RWPE2 (cell line): ENCODE results near the gene SLC12A7.
A peak's percentile ranks its signal among the peaks of the same experiment; 100 is the strongest.

Experiments used
- ATAC-seq: fragments of 200-7000 bp; cut with Tn5 transposase; 3 replicates; pipeline ENCODE4 v1.9.1; 2021; ENCODE audit warnings: low read depth
- DNase-seq: peaks from one replicate; pipeline ENCODE4 v3.0.0-alpha.2; 2020; ENCODE audit warnings: low spot score
- H3K27ac ChIP-seq: fragments of 450-650 bp; 2 replicates; pipeline ENCODE4 v1.5.1; 2017; ENCODE audit warnings: mild to moderate bottlenecking; ENCODE audit not compliant: poor library complexity, severe bottlenecking
- H3K27me3 ChIP-seq: fragments of 250-450 bp; sonication (Bioruptor Pico); 2 replicates; pipeline ENCODE4 v1.5.1; 2021; ENCODE audit warnings: mild to moderate bottlenecking, moderate library complexity; ENCODE audit not compliant: insufficient read depth, poor library complexity, severe bottlenecking
- H3K36me3 ChIP-seq: fragments of 250-450 bp; sonication (Bioruptor Pico); 2 replicates; pipeline ENCODE4 v1.5.1; 2020; ENCODE audit warnings: low read depth, mild to moderate bottlenecking, moderate library complexity
- H3K4me1 ChIP-seq: fragments of 250-450 bp; sonication (Bioruptor Pico); 2 replicates; pipeline ENCODE4 v1.5.1; 2021; ENCODE audit warnings: mild to moderate bottlenecking, moderate library complexity; ENCODE audit not compliant: insufficient read depth, poor library complexity, severe bottlenecking
- H3K4me3 ChIP-seq: fragments of 250-450 bp; sonication (Bioruptor Pico); 2 replicates; pipeline ENCODE4 v1.5.1; 2021; ENCODE audit warnings: mild to moderate bottlenecking, moderate library complexity; ENCODE audit not compliant: severe bottlenecking
- H3K9me3 ChIP-seq: fragments of 250-450 bp; sonication (Bioruptor Pico); 2 replicates; pipeline ENCODE4 v1.5.1; 2021; ENCODE audit warnings: mild to moderate bottlenecking, moderate library complexity; ENCODE audit not compliant: severe bottlenecking
- TF ChIP-seq, protein P1 (sequence below): fragments of 450-650 bp; IDR thresholded peaks from one replicate; pipeline ENCODE4 v1.5.1; 2017; ENCODE audit warnings: mild to moderate bottlenecking, moderate library complexity; ENCODE audit not compliant: poor library complexity, severe bottlenecking

The SLC12A7 gene

DNA sequence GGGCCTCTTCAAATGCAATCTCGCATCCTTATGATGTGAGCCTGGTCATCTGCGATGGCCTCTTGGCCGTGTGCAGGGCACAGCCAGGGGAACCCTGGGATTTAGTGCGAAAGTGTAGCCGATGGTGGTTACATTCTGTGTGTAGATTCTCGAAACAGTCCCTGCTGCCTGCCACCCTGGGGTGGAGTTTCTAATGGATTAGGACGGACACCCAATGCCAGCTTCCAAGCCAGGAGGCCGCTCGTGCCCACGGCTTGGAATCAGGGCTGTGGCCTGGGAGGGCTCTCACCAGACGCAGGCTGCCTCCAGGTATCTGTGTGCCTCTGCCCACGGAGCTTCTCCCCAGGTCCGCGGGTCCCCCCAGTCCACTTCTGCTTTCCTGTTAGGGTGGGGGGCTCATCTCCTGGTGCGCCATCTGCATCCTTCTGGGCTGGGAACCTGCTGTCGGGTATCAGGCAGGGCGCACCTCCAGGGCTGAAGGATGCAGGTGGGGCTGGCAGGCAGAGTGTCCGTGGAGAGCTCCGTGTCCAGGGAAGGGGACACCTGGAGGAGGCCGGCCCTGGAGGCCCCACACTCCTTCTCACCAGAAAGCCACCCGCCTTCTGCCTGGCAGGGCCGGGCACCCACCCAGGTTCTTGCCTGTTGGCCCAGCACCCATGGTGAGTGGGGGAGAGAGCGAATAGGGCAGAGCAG is 3.4 kb upstream of the SLC12A7 start:
- TF ChIP-seq, protein P1, sequence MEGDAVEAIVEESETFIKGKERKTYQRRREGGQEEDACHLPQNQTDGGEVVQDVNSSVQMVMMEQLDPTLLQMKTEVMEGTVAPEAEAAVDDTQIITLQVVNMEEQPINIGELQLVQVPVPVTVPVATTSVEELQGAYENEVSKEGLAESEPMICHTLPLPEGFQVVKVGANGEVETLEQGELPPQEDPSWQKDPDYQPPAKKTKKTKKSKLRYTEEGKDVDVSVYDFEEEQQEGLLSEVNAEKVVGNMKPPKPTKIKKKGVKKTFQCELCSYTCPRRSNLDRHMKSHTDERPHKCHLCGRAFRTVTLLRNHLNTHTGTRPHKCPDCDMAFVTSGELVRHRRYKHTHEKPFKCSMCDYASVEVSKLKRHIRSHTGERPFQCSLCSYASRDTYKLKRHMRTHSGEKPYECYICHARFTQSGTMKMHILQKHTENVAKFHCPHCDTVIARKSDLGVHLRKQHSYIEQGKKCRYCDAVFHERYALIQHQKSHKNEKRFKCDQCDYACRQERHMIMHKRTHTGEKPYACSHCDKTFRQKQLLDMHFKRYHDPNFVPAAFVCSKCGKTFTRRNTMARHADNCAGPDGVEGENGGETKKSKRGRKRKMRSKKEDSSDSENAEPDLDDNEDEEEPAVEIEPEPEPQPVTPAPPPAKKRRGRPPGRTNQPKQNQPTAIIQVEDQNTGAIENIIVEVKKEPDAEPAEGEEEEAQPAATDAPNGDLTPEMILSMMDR = no peak
- peaks cover 20% of the 10 kb centered on the region for H3K4me1 ChIP-seq
- H3K27ac ChIP-seq = no peak overlapping the region
- ATAC-seq (no peak), DNase-seq (no peak)
- no peaks in the 10 kb centered on the region for H3K27me3 ChIP-seq
- H3K36me3 ChIP-seq = no peaks in the 10 kb centered on the region
- no peaks in the 10 kb centered on the region for H3K9me3 ChIP-seq
- H3K4me3 ChIP-seq = no peak overlapping the region

DNA sequence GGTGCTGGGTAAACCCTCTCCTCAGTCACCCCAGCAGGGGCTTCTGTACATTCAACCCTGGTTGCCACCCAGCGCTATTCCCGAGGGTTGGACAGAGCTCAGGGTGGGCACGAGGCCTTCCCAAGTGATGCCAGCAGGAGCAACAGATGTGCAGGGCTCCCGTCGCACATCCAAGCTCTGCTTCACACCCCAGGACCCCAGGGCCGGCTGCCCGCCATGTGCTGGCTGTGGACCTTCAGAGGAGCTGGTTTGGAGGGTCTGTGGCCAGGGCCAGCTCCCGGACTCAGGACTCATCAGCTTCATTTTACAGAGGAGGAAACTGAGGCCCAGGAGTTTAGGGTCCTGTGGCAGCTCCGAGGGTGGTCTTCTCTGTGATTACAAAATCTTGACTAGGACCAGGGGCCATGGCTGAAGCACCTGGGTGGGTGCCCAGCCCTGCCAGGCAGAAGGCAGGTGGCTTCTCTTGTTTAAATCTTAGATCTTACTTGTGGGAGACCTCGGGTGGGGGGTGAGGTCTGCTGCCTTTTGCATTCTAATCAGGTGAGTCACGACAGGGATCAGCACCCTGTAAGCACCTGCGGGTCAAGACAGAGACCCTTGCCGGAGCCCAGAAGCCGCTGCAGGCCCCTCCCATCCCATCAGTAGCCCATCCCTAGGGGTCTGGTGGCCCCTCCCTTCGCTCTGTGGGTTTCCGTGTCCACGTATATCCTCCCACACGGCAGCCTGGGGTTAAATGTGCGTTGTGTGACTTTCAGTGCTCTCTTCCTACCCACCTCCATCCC is 2.1 kb upstream of the SLC12A7 start:
- ATAC-seq = no peak

DNA sequence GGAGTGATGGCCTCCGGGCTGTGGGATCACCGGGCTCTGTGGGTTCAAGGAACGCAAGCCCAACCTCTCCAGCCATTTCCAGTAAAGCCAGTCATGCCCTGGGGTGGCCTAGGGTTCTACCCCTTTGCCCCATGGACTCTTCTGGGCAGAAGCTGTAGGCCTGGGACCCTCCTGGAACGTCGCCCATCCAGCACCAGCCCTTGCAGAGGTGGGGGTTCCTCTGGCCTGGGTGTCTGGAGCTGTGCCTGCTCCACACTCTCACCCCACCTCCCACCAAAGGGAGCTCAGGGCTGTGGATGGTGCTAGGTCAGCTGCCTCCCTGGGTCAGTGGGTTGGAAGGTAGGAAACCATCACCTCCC is 1.4 kb upstream of the SLC12A7 start:
- ATAC-seq (no peak), DNase-seq (no peak)
- TF ChIP-seq, protein P1 = no peak
- Histone ChIP-seq H3K36me3 (no peaks in the 10 kb centered on the region), H3K27ac (peak overlapping the region; percentile 15), H3K4me1 (peaks cover 18% of the 10 kb centered on the region), H3K4me3 (no peak overlapping the region), H3K27me3 (no peaks in the 10 kb centered on the region), H3K9me3 (no peaks in the 10 kb centered on the region)

More for the DNA sequence above, 2.1 kb upstream of the SLC12A7 start:
- no peak for DNase-seq
- no peaks in the 10 kb centered on the region for H3K27me3 ChIP-seq
- H3K9me3 ChIP-seq = no peaks in the 10 kb centered on the region
- no peaks in the 10 kb centered on the region for H3K36me3 ChIP-seq
- H3K4me1 ChIP-seq = peaks cover 20% of the 10 kb centered on the region
- TF ChIP-seq, protein P1 = no peak
- H3K4me3 ChIP-seq = no peak overlapping the region
- H3K27ac ChIP-seq = no peak overlapping the region

DNA sequence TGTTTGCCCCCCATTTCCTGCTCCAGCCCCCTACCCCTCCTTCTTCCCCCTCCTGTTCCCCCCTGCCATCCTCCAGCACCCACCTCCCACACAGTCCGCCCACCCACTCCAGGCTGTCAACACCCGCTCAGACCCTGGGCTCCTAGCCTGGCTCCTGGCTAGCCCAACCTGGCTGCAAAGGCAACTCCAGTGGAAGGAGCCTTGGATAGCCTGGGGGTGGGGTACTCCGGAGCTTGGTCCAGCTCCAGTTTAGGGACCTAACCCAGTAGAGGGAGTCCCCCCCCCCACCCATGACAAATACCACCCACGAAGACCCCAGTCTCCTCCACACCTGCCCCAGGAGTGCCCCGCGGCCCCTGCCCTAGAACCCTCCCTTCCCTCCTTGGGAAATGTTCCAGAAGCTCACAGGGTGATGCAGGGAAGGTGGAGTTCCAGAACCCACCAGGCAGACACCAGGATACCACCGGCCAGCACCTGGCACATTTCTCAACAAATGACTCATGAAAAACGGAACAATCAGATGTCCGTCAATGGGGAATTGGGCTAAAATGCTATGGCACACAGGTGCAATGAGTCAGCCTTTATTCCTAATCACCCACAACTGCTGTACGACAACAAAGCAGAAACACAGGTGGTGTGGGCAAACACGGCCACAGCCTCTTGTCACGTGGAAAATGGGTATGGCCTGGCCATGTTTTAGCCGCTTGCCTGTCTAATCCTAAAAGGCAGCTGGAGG is 901 bp upstream of the SLC12A7 start:
- H3K27ac ChIP-seq = peak overlapping the region; percentile 15
- H3K27me3 ChIP-seq = no peaks in the 10 kb centered on the region
- H3K9me3 ChIP-seq = no peaks in the 10 kb centered on the region
- H3K36me3 ChIP-seq = no peaks in the 10 kb centered on the region
- no peak overlapping the region for H3K4me3 ChIP-seq
- ATAC-seq (peak; percentile 67), DNase-seq (no peak)
- TF ChIP-seq, protein P1 = no peak
- H3K4me1 ChIP-seq = peaks cover 12% of the 10 kb centered on the region
